CD4-positive, alpha-beta T cell treated with Interleukin-10 for 1 hour (primary cell): ENCODE measurements around the gene SSR4.
"Not testable (repeated sequence)": the region's sequence is repeated elsewhere in the genome, so short reads cannot be mapped to it uniquely, and the experiment has no call there.

ENCODE experiments used
- DNase-seq: peaks from one replicate; pipeline ENCODE4 v3.0.0-alpha.2; 2020

SSR4 gene

DNA sequence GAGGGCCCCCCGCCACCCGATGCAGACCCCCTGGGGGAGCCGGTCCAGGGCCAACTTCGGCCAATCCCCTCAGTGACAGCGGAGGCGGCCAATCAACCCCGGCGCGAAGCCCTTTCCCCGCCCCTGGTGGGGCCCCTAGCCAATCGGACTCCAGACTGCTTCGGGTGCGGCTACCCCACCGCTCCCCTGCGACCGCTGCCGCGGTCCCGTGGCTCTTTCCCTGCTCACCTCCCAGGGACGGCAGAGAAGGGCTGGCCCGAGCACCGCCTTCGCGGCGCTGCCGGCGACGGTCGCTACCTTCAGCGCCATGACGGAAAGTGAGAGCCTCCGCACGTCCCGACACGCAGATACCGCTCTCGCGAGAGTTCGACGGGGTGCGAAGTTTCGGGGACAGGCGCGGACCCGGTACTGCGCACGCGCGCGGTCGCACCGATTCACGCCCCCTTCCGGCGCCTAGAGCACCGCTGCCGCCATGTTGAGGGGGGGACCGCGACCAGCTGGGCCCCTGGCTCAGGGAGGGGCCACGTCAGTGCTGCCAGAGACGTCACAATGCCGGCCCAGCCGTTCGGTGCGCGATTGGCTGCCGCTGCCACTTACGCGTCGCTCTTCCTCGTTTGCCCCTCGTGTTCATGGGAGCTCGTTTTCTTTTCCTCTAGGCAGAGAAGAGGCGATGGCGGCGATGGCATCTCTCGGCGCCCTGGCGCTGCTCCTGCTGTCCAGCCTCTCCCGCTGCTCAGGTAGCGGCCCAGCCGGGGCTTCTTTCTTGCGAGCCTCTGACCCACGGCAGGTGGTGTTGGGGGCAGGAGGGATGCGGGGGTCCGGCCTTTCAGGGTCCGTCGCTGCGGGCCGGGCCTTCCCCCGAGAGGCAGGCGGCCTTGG lies at the start of gene SSR4, which contains the start of gene IDH3G:
Gene SSR4, plus strand, starts transcription at position 651 of the 879 bp plus-strand sequence. Its CDS starts 20 bp downstream, at position 671.
Gene IDH3G, minus strand, starts transcription at position 358 of the 879 bp plus-strand sequence. Its CDS starts 49 bp downstream, at position 309.
- peak; percentile 95 for DNase-seq

GRCh38 chrX:153745067-153745433 lies 49.4 kb upstream of the SSR4 start:
- DNase-seq, result not testable (repeated sequence)

DNA sequence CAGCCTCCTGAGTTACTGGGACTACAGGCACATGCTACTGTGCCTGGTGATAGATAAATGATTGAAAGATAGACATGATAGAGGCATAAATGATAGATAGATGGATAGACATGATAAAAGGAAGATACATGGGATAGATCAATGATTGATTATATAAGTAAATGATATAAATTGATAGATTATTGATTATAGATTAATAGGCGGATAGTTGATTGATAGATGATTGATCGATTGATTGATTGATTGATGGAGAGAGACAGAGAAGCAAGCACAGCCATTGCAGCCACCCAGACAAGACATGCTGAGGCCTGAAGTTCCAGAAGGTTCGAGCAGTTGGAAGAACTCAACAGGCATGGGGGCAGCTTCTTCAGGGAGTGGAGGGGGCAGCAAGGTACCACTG lies 48.1 kb upstream of the SSR4 start:
- DNase-seq, result no peak

DNA sequence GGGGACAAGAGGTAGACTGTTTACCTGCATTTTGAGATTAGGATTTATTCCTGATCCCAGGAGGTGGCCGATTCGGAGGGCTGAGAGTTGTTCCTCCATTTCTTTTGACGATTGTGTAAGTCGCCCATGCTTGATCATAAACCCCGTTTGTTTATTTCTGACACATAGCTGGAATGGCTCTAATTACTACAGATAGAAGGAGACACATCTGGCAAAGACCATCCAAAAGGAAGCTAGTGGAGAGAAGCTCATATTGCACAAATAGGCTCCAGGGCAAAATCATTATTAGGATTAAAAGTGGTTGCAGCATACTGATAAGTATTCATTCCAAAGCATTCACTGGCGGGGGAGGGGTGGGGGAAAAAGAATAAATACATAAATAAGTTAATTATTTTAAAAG lies 47.5 kb upstream of the SSR4 start:
- DNase-seq, result not testable (repeated sequence)

DNA sequence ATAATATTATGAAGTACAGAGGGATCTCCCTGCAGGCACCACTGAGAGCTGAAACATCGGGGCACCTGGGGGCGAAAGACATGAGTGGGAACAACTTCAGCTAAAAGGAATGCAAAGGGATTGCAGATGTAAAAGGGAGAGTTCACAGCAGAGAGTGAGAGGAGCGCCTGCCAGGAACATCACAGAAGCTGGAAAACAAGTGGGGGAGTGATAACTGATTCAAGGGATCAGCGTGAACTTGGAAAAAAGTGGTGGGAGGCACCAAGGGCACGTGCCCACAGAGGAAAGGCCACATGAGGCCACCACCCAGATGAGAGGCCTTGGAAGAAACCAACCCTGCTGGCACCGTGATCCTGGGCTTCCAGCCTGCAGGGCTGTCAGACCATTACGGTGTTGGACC lies 45.5 kb upstream of the SSR4 start:
- DNase-seq, result not testable (repeated sequence)

GRCh38 chrX:153750127-153750774 lies 44.2 kb upstream of the SSR4 start:
- no peak for DNase-seq

DNA sequence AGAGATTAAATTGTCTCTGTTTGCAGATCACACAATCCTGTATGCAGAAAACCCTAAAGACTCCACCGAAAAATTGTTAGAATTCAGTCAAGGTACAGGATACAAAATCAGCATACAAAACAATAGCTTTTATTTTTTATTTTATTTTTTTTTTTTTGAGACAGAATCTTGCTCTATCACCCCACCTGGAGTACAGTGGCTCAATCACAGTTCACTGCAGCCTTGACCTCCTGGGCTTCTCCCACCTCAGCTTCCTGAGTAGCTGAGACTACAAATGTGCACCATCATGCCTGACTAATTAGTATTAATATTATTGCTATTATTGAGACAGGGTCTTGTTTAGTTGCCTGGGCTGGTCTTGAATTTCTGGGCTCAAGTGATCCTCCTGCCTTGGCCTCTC lies 39.3 kb upstream of the SSR4 start:
- no peak for DNase-seq

- no peak for DNase-seq
Measured at GRCh38 chrX:153761863-153762262, 32.6 kb upstream of the SSR4 start.

- no peak for DNase-seq
Measured at GRCh38 chrX:153762626-153763173, 31.8 kb upstream of the SSR4 start.

DNA sequence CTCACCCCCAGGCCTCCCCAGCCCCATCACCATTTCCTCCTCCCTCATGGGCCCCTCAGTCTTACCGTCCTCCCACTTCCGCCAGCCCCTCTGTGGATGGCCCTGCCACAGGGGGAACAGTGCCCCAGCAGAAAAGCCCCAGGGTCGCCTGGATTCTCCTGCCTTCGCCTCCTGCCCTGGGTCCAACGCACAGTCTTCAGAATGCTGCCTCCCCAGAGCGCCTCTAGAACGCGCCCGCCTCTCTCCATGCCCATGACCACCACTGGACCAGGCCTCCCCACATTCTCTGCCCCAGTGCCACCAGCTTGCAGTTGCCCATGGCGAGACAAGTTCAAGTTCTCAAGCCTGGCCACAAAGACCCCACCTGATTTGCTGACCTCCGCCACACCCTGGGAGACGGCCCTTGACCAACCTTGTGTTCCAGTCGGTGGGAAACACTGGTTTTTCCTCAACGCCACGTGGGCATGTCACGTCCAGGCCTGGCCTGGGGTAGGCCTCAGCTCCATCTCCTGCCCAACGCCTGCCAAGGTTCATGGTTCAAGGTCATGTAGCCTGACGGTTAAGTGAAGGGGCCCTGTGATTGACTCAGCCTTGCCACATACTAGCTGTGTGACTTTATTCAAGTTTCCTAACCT lies 31.1 kb upstream of the SSR4 start:
- DNase-seq, result no peak

- DNase-seq, result peak; percentile 78
Measured at GRCh38 chrX:153763989-153764755, 30.3 kb upstream of the SSR4 start, which contains the start of gene PLXNB3. Gene PLXNB3 (plus strand): TSS chrX:153764249. CDS start chrX:153765536, 1,287 bp downstream.

DNA sequence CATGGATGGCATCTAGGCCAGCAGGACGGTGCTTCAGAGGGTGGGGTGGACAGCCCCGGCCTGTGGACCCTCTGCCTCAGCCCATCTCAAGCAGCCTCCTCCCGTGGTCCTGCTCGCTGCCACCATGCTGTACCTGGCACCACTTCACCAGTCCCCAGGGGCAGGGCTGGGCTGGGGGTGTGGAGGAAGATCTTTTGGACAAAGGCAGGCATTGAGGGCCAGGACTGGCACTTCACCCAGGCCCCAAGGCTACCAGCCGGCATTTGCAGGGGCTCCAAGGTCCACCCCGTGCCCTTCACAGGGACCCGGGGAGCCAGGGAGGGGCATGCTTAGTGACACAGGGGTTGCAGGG lies 29.7 kb upstream of the SSR4 start:
- no peak for DNase-seq

DNA sequence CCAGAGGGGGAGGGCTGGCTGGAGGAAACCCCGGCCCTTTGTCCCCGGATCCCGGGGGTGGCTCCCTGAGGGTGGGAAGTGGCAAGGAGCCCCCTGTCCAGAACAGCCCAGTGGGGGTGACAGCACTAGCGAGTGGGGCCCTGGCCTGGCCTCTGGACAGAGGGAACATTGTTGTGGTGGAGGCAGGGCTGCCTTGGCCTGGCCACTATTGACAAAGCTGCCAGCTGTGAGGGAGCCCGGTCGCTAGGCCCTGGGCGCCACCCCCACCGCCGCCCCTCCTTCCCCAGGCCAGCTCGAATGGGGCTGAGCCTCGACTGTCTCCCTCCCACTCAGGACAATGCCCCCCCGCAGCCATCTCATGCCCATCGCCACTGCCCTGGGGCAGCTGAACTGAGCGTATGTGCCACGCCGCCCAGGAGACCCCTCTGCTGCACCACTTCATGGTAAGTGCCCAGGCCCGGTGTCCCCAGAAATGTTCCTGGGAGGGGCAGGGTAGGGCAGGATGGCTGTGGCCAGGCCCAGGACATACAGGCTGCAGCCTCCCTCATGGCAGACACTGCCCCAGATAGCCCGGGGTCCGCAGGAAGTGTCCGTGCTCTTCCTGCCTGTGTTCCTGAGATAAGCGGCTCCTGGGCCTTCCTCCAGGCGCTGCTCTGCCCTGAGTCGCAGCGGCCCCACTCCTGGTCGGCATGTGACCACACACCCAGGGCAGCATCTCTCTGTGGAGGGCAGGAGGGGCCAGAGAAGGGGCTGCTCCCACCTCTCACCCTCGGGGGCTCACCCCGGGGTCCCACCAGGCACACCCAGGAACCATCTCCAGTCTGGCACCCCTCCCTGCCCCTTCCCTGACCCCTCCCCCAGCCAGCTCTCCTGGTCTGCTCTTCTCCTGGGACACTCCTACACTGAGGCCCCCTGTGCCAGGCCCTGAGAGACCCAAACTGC lies 29.1 kb upstream of the SSR4 start:
- DNase-seq, result no peak

DNA sequence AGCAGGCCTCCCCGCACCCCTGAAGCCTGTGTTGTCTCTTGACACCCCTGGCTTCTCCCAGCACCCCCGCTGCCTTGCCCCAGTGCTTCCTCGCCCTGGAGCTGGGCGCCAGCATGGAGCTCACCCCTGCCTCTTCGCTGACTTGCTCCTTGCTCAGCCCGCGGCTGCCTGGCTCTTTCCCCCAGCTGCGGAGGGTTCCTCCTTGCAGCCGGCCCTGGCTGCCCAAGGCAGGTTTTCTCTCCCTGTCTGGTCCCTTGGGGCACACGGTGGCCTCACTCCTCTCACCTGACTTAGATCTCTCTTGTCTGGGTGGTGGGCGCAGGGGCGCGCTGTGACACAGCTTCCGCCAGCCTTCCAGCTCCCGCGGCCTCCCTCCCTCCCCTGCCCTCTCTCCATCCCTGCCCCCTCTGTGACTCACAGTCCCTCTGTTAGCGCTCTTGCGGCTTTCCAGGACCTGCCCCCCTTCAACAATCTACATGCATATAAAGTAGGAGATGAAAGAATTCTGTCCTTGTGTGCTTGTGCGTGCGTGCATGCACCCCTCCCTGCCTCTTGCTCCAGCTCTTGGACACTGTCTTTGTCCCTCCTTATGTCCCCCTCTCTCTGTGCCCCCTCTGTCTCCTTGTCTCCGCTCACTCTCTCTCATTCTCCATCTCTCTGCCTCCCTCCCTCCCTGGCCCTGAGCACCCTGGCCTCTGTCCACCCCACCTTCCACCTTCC lies 28.2 kb upstream of the SSR4 start:
- no peak for DNase-seq

GRCh38 chrX:153766871-153767673 lies 27.4 kb upstream of the SSR4 start:
- DNase-seq, result no peak

DNA sequence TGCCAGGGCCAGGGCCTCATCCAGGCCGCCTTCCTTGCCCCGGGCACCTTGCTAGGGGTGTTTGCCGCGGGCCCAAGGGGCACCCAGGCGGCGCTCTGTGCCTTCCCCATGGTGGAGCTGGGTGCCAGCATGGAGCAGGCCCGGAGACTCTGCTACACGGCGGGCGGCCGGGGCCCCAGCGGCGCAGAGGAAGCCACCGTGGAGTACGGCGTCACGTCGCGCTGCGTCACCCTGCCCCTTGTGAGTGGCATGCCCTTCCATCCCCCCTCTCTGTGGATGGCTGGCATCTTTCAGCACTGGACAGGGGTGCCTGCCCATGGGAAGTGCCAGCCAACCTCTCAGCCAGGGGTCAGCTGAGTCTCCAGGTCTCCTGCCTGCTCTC lies 26.8 kb upstream of the SSR4 start:
- no peak for DNase-seq

GRCh38 chrX:153768311-153769157 lies 25.9 kb upstream of the SSR4 start:
- DNase-seq, result no peak

DNA sequence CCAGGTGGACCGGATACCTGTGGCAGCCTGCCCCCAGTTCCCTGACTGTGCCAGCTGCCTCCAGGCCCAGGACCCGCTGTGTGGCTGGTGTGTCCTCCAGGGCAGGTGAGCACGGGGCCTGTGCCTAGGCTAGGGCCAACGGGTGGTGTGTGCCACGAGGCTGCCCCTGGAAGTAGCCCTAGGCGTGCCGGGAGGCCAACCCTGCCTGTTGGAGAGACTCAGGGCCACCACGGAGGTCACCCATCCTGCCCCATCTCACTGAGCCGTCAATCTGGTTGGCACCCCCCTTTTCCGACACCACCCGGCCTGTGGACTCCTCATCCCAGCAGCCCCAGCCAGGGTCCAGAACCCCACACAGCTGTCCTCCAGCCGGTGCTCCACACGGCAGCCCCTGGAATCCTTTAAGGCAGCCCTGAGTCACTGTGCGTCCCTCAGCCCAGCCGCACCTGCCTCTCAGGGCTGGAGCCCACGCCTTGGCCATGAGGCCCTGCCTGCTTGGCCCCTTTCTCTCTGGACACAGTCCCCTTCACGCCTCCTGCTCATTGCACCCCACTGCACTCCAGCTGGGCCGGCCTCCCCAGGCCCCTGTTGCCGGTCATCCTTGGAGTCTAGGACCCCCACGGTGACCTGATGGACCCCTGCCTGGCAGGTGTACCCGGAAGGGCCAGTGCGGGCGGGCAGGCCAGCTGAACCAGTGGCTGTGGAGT lies 25.2 kb upstream of the SSR4 start:
- DNase-seq, result no peak
